HL-60 (cell line): ENCODE measurements around the gene RNF141.

Experiments used
- DNase-seq, 2 experiments: peaks; one replicate each; pipeline ENCODE4 v3.0.0-alpha.2; 2010 to 2020; ENCODE audit warnings: low read depth in 1 of 2, low spot score in 1 of 2
- H3K27ac ChIP-seq: fragments of 250-450 bp; sonication (Bioruptor Pico); replicated peaks from 2 replicates; pipeline ENCODE4 v1.5.1; 2020; ENCODE audit warnings: mild to moderate bottlenecking, moderate library complexity
- H3K27me3 ChIP-seq: fragments of 250-450 bp; sonication (Bioruptor Pico); 2 replicates; pipeline ENCODE4 v1.5.1; 2021; ENCODE audit warnings: mild to moderate bottlenecking, moderate library complexity; ENCODE audit not compliant: insufficient read depth, poor library complexity, severe bottlenecking
- H3K4me3 ChIP-seq: replicated peaks from 2 replicates; pipeline ENCODE4 v1.5.1; 2011; ENCODE audit warnings: mild to moderate bottlenecking, control low read depth, low read length; ENCODE audit not compliant: insufficient read depth
- GABPA ChIP-seq: IDR thresholded peaks from 2 replicates; pipeline ENCODE4 v1.6.1; 2012; ENCODE audit warnings: low read depth
- POLR2AphosphoS5 ChIP-seq: IDR thresholded peaks from 2 replicates; pipeline ENCODE4 v1.6.1; 2012; ENCODE audit warnings: low read depth
- SPI1 ChIP-seq: IDR thresholded peaks from 2 replicates; pipeline ENCODE4 v1.6.1; 2012; ENCODE audit warnings: low read depth, mild to moderate bottlenecking, borderline replicate concordance
- TF ChIP-seq, protein P1 (sequence below): IDR thresholded peaks from one replicate; pipeline ENCODE4 v1.5.1; 2011; ENCODE audit warnings: low read length, control low read depth, inconsistent platforms; ENCODE audit not compliant: insufficient read depth
- TF ChIP-seq, protein P2 (sequence below): IDR thresholded peaks from 2 replicates; pipeline ENCODE4 v1.6.1; 2012; ENCODE audit warnings: low read depth; ENCODE audit not compliant: insufficient replicate concordance

The RNF141 gene

DNA sequence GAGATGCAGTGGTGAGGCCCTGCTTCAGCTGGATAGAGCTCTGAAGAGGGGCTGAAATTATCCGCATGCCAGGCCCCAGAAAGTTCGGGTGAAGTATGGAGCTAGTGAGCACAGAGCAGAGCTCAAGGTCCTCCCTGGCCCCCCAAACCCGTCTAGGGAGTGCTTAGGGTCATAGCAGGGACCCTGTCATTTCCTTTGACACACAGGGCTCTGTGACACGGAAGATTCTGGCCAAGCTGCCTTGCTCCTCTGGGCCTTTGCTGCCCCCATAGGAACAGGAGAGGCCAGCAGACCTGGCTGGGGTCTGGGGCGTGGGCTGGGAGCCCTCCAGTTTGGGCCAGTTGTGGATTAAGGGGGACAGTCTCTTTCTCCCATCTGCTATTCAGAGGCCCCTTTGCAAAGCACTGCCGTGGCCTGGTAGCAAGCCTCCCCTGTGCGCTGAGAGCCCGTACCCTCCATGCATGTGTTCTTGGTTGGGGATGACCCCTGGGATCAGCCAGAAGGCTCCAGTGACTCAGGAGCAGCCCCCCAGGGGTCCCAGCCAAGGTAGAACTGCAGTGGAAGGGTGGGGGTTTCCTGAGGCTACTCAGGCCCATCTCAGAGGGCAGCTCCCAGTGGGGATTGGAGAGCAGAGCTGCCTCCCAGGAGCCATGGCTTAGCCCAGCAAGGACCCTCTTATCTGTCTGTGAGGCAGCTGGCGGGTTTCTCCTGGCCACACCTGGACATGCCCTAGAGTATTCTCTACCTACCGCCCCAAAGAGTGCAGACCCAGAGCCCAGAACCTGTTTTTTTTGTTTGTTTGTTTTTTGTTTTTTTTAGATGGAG lies 42.3 kb downstream of the RNF141 start:
- TF ChIP-seq POLR2AphosphoS5 (no peak), SPI1 (no peak), GABPA (no peak)
- TF ChIP-seq, protein P1, sequence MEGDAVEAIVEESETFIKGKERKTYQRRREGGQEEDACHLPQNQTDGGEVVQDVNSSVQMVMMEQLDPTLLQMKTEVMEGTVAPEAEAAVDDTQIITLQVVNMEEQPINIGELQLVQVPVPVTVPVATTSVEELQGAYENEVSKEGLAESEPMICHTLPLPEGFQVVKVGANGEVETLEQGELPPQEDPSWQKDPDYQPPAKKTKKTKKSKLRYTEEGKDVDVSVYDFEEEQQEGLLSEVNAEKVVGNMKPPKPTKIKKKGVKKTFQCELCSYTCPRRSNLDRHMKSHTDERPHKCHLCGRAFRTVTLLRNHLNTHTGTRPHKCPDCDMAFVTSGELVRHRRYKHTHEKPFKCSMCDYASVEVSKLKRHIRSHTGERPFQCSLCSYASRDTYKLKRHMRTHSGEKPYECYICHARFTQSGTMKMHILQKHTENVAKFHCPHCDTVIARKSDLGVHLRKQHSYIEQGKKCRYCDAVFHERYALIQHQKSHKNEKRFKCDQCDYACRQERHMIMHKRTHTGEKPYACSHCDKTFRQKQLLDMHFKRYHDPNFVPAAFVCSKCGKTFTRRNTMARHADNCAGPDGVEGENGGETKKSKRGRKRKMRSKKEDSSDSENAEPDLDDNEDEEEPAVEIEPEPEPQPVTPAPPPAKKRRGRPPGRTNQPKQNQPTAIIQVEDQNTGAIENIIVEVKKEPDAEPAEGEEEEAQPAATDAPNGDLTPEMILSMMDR = no peak
- TF ChIP-seq, protein P2, sequence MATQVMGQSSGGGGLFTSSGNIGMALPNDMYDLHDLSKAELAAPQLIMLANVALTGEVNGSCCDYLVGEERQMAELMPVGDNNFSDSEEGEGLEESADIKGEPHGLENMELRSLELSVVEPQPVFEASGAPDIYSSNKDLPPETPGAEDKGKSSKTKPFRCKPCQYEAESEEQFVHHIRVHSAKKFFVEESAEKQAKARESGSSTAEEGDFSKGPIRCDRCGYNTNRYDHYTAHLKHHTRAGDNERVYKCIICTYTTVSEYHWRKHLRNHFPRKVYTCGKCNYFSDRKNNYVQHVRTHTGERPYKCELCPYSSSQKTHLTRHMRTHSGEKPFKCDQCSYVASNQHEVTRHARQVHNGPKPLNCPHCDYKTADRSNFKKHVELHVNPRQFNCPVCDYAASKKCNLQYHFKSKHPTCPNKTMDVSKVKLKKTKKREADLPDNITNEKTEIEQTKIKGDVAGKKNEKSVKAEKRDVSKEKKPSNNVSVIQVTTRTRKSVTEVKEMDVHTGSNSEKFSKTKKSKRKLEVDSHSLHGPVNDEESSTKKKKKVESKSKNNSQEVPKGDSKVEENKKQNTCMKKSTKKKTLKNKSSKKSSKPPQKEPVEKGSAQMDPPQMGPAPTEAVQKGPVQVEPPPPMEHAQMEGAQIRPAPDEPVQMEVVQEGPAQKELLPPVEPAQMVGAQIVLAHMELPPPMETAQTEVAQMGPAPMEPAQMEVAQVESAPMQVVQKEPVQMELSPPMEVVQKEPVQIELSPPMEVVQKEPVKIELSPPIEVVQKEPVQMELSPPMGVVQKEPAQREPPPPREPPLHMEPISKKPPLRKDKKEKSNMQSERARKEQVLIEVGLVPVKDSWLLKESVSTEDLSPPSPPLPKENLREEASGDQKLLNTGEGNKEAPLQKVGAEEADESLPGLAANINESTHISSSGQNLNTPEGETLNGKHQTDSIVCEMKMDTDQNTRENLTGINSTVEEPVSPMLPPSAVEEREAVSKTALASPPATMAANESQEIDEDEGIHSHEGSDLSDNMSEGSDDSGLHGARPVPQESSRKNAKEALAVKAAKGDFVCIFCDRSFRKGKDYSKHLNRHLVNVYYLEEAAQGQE = no peak
- Histone ChIP-seq H3K27me3 (no peaks in the 10 kb centered on the region), H3K27ac (no peak overlapping the region), H3K4me3 (no peak overlapping the region)
- no peak for DNase-seq

DNA sequence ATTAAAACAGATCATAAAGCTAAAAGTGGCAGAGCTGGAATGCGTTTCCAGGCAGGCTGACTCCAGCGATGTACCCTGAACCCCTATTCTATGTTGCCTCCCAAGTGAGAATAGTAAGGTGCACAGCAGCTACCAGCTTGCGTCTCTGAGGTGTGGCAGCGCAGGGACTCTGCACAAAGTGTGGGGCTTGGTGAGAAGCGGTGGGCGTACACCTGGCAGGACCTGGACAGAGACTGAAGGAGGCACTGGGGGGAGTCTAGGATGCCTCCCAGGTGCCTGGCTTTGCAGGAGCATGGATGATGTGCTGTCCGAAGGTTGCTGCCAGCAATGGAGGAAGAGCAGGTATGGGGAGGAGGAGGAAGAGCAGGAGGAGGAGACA lies 43.0 kb downstream of the RNF141 start:
- Histone ChIP-seq H3K27me3 (no peaks in the 10 kb centered on the region), H3K27ac (no peak overlapping the region), H3K4me3 (no peak overlapping the region)
- no peak for DNase-seq
- TF ChIP-seq POLR2AphosphoS5 (no peak), GABPA (no peak), SPI1 (no peak)
- TF ChIP-seq, protein P2 = no peak
- TF ChIP-seq, protein P1 = no peak

DNA sequence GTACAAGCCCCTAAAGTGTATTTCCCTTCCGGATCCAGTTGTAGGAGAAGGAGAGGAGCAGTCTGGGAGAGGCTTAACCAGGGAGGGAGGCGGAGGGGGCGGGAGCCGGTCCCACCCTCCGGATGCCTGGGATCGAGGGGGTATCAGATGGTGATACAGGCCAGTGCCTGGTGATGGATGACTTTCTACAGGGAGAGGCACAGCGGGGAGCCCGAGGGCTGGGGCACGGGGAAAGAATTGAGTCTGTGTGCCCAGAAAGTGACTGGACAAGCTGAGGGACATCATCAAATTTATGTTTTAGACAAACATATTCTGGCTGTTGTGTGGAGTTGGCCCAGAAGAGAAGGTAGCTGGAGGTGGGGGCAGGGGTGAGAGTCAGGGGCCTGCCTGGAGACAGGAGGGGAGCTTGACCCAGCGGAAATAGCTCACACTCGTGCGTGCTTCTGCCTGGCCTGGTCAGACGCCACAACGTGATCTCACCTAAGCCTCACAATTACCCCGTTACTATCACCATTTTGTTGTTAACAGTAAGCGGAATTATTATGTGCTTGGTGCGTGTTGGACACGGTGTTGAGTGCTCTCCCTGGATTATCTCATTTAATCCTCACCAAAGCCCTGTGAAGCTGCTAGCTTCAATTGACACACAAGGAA lies 43.5 kb downstream of the RNF141 start:
- DNase-seq = no peak
- H3K4me3 ChIP-seq = no peak overlapping the region
- no peaks in the 10 kb centered on the region for H3K27me3 ChIP-seq
- H3K27ac ChIP-seq = no peak overlapping the region
- TF ChIP-seq SPI1 = no peak
- no peak for TF ChIP-seq POLR2AphosphoS5
- TF ChIP-seq, protein P1 = no peak
- no peak for TF ChIP-seq GABPA
- TF ChIP-seq, protein P2 = no peak
